ENCODE data around the gene TSPOAP1. TPM values are rescaled to one million over a fixed set of nuclear protein-coding genes. Genes with fewer than 3 reads are reported as not detected.

The TSPOAP1 gene
- total RNA-seq, 1 experiment from 2014 or later, result not detected

- DNase-seq (ENCODE audit: low spot score), result no peak
Measured at GRCh38 chr17:58277802-58278595, 50.6 kb downstream of the TSPOAP1 start.

- DNase-seq (ENCODE audit: low spot score), result no peak
Measured at GRCh38 chr17:58277107-58277801, 51.3 kb downstream of the TSPOAP1 start.

GRCh38 chr17:58276423-58276822, 52.2 kb downstream of the TSPOAP1 start:
- no peak for DNase-seq (ENCODE audit: low spot score)

- DNase-seq (ENCODE audit: low spot score), result no peak
Measured at GRCh38 chr17:58275417-58275816, 53.2 kb downstream of the TSPOAP1 start.

GRCh38 chr17:58273453-58274104, 55.0 kb downstream of the TSPOAP1 start:
- DNase-seq (ENCODE audit: low spot score), result no peak

- DNase-seq (ENCODE audit: low spot score), result no peak
Measured at GRCh38 chr17:58272367-58273280, 56.0 kb downstream of the TSPOAP1 start.

GRCh38 chr17:58271216-58271931, 57.2 kb downstream of the TSPOAP1 start:
- DNase-seq (ENCODE audit: low spot score), result no peak

GRCh38 chr17:58270476-58271215, 57.9 kb downstream of the TSPOAP1 start:
- DNase-seq (ENCODE audit: low spot score), result no peak

GRCh38 chr17:58269557-58270291, 58.9 kb downstream of the TSPOAP1 start:
- no peak for DNase-seq (ENCODE audit: low spot score)

GRCh38 chr17:58268774-58269556, 59.6 kb downstream of the TSPOAP1 start:
- no peak for DNase-seq (ENCODE audit: low spot score)

GRCh38 chr17:58268326-58268725, 60.3 kb downstream of the TSPOAP1 start:
- DNase-seq (ENCODE audit: low spot score), result no peak

- DNase-seq (ENCODE audit: low spot score), result no peak
Measured at GRCh38 chr17:58267347-58268324, 61.0 kb downstream of the TSPOAP1 start.

- no peak for DNase-seq (ENCODE audit: low spot score)
Measured at GRCh38 chr17:58265902-58266875, 62.4 kb downstream of the TSPOAP1 start.

GRCh38 chr17:58265271-58265670, 63.3 kb downstream of the TSPOAP1 start:
- no peak for DNase-seq (ENCODE audit: low spot score)

- no peak for DNase-seq (ENCODE audit: low spot score)
Measured at GRCh38 chr17:58264407-58265103, 64.0 kb downstream of the TSPOAP1 start.

GRCh38 chr17:58263773-58264172, 64.8 kb downstream of the TSPOAP1 start:
- DNase-seq (ENCODE audit: low spot score), result no peak

Measured in A172 (cell line).